Inflammatory macrophage treated with lipopolysaccharide for 4 hours (primary cell): ENCODE data around the gene ZFYVE21.

Source experiments
- DNase-seq: peaks from one replicate; pipeline ENCODE4 v3.0.0-alpha.2; 2020

Gene ZFYVE21

DNA sequence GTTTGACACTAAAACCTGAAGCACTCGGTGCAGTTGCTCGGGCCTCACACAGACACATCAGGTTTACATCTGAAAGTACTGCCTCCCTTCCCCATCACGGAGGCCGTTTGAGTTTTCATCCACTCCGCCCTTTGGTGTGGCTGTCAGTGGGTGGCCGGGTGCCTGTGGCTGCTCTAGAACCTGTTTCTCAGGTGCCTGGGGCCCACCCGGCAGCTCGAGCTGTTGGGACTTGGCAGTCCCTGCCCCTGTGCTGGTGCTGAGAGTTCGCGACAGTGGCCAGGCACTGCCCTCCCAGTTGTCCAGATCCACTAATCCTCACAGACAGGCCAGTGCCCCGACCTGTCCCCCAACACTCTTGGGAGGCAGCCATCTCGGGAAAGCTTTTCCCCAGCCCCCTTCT, 22.7 kb upstream of the ZFYVE21 start:
- DNase-seq: no peak

DNA sequence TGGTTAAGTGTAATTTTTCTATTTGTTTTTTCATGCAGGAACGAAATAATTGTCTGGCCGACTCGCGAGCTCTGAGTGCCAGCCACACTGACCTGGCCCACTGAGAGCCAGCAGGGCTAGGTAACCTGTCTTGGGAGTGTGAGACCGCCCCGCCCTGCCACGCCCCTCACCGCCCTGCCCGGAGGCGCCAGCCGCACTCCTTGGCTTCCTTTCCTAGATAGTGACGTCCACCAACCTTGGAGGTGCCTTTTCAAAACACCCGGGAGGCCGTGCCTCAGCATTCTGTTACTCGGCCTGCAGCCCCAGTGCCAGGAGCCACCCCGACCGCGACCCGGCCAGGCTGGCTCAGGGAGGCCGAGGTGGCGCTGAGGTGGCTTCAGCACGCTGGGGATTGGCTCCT, 22.1 kb upstream of the ZFYVE21 start:
- DNase-seq: no peak

DNA sequence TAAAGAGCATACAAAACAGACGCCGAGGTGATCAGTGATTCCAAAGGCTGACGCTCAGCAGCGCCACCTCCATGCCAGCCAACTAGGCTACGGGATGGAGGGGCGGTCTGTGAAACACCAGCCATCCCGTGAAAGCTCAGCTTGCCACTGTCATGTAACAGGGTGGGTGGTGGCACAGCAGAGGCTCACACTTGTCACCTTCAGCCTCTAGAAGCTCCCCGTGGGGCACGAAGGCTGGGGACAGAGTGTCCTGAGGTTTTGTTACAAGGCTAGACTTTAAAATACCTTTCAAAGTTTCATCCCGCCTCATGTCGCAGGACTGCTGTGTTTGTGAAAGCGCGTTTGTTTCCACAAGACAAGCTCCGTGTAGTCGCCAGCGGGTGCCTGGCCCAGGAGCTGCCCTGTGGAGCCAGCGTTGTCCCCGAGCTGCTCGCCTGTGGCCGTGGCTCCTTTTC, 21.0 kb upstream of the ZFYVE21 start:
- DNase-seq: no peak

GRCh38 chr14:103695296-103696069, 20.1 kb upstream of the ZFYVE21 start:
- DNase-seq: no peak

DNA sequence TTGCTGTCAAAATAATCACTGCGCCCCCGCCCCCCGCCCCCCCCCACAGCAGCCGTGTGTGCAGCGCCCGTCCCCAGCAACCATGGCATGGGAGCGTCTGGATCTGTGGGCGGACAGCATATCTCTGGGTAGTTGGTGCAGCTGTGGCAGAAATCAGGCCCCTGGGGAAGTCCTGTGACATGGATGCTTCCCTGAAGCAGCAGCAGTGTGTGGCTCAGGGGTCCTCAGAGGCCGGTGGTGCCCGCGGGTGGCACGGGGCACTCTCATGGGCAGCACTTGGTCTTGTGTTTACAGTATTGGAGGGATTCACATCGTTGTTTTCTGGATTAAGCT, 19.6 kb upstream of the ZFYVE21 start:
- no peak for DNase-seq

GRCh38 chr14:103696466-103697071, 19.0 kb upstream of the ZFYVE21 start:
- DNase-seq: no peak

DNA sequence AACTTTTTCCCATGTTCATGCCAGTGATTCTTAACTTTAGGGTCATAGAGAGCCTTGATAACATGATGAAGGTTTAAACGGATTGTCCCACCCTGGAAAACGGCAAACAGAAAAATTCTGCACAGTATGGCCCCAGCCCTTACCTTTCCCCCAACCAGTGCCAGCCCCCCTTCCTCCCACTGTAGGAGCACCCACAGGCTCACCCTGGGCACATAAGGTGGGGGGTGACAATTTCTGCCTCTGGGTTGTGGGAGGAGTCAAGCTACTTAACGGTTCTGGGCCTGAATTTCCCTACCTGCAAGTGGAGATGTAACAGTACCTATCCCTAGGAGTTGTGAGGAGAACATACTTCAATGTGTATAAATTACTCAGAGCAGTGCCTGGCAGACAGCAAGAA, 18.4 kb upstream of the ZFYVE21 start:
- no peak for DNase-seq

DNA sequence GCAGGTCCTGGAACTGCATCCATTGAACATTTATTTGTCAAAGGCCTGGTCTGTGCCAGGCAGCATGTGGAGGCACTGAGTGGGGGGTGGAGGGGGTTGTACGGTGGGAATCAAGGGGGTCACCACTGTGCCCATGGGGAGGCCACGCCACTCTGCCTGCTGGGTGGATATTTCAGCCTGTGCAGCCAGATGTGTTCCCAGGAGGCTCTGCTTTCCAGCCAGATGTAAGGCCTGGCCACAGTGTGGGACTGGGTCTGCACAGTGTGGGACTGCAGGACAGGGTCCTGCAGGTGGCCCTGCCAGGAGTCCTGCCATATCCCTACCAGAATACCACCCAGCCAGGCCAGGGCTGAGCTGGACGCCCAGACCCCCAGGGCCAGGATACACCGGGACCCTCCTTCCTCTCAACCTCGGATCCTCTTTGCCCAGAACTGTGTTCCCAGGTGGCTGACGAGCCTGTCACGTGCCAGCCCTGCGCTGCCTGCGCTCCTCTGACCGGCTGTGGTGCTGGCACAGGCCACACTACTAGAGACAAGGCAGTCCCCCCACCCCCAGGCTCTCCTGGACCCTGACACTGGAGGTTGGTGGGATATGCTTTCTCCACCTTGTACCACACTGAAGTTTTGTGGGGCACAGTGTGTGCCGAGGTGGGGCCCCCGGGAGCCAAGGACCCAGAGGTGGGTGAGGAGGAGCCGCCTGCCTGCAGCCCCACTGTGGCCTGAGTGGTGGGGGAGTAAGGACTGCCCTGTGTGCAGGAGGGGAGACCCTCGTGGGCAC, 17.8 kb upstream of the ZFYVE21 start:
- DNase-seq: no peak

- DNase-seq: no peak
Observed at GRCh38 chr14:103698380-103699260, 17.0 kb upstream of the ZFYVE21 start.

DNA sequence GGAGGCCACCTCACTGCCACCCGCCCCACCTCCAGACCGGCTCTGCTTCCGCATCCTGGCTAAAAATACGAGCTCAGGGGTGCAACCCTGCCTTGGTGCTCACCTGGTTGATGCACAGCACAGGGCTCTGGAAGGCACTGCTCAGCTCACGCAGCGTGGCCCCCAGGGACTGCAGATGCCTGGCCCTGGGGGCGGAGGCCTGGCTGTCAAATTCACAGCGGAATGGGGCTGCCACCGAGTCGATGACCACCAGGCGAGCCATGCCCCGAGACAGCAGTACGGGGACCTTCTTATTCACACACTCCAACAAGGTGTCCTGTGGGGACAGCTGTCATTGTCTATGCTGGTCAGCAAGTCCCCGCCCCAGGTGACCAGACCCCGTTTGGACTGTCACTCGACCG, 16.3 kb upstream of the ZFYVE21 start:
- no peak for DNase-seq

GRCh38 chr14:103699901-103700752, 15.5 kb upstream of the ZFYVE21 start:
- no peak for DNase-seq

- no peak for DNase-seq
Observed at GRCh38 chr14:103700753-103701490, 14.7 kb upstream of the ZFYVE21 start.

- DNase-seq: no peak
Observed at GRCh38 chr14:103702095-103702494, 13.5 kb upstream of the ZFYVE21 start.

GRCh38 chr14:103702497-103703432, 12.8 kb upstream of the ZFYVE21 start:
- no peak for DNase-seq

DNA sequence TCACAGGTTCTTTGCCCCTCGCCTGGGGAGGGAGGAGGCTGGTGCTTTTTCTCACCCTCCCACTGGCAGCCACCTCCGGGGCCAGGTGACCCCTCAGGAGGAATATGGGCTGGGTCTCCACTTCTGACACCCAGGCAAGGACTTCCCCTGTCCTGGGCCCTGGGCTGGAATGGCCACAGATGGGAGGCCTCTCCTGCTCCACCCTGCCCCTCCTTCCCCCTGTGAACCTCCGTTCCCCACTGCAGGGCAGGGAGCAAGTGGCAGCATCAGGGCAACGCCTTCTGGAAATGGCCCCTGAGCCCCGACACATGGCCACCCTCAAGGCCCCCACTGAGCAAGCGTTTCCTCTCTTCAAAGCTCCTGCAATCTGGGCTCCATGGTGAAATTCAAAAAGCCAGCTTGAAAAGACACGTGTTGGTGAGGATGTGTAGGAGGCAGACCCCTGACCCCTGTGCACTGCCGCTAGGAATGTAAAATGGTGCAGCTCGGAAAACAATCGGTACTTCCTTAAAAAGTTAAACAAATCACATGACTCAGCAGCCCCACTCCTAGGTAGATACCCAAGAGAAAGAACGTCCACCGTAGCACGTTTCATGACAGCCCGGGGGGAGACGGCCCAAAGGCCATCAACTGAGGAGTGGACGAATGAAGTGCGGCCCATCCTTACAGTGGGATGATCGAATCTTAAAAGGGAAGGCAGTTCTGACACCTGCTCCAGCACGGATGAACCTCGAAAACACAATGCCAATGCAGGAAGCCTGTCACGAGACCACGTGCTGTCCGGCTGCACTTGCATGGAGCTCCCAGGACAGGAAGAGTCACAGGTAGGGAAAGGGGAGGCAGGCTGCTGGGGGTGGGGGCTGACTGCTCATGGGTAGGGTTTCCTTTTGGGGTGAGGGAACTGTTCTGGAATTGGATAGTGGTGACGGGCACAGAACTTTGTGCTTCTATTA, 11.9 kb upstream of the ZFYVE21 start:
- DNase-seq: no peak

DNA sequence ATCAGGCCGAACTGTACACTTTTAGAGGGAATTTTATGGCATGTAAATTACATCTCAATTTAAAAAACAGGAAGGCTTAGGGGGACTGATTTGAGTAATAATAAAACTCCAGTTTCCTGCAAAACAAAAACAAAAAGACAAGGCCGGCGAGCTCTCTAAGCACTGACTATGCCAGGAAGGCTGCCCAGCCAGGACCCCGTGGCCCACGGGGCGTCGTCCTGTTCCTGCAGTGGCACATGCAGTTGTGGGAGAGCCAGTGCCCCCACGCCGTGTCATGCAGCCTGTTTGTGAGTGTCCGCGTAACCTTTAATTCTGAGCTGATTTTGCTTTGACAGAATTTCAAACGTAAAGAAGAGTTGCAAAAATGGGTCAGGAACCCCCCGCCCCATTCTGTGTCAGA, 10.9 kb upstream of the ZFYVE21 start:
- DNase-seq: no peak

- no peak for DNase-seq
Observed at GRCh38 chr14:103705118-103705503, 10.5 kb upstream of the ZFYVE21 start.

GRCh38 chr14:103705504-103706284, 9.9 kb upstream of the ZFYVE21 start:
- DNase-seq: no peak
